ENCODE measurements around the gene CNP.

Gene CNP

GRCh38 chr17:41942626-41943373 lies 23.8 kb upstream of the CNP start:
- DNase-seq (ENCODE audit: low read depth in 2 of 2): no peak

- DNase-seq (ENCODE audit: low read depth in 2 of 2): no peak
Measured at GRCh38 chr17:41943492-41943891, 23.1 kb upstream of the CNP start.

GRCh38 chr17:41944943-41945342 lies 21.7 kb upstream of the CNP start:
- no peak for DNase-seq (ENCODE audit: low read depth in 2 of 2)

- no peak for DNase-seq (ENCODE audit: low read depth in 2 of 2)
Measured at GRCh38 chr17:41948762-41949460, 17.7 kb upstream of the CNP start.

- DNase-seq (ENCODE audit: low read depth in 2 of 2): no peak
Measured at GRCh38 chr17:41956522-41956921, 10.1 kb upstream of the CNP start.

GRCh38 chr17:41957031-41957868 lies 9.3 kb upstream of the CNP start:
- no peak for DNase-seq (ENCODE audit: low read depth in 2 of 2)

GRCh38 chr17:41957869-41958439 lies 8.6 kb upstream of the CNP start:
- no peak for DNase-seq (ENCODE audit: low read depth in 2 of 2)

GRCh38 chr17:41959030-41959335 lies 7.6 kb upstream of the CNP start:
- no peak for DNase-seq (ENCODE audit: low read depth in 2 of 2)

- no peak for DNase-seq (ENCODE audit: low read depth in 2 of 2)
Measured at GRCh38 chr17:41959336-41960095, 7.1 kb upstream of the CNP start.

GRCh38 chr17:41962111-41962510 lies 4.5 kb upstream of the CNP start:
- DNase-seq (ENCODE audit: low read depth in 2 of 2): no peak

- peak; percentile 35 to 48 for DNase-seq (ENCODE audit: low read depth in 2 of 2)
Measured at GRCh38 chr17:41962768-41963434, 3.7 kb upstream of the CNP start.

- DNase-seq (ENCODE audit: low read depth in 2 of 2): peak; percentile 22 to 30
Measured at GRCh38 chr17:41965694-41966462, 717 bp upstream of the CNP start.

GRCh38 chr17:41967141-41967920 lies 736 bp downstream of the CNP start:
- DNase-seq (ENCODE audit: low read depth in 2 of 2): no peak

GRCh38 chr17:41967921-41968578 lies 1.5 kb downstream of the CNP start:
- no peak for DNase-seq (ENCODE audit: low read depth in 2 of 2)

- DNase-seq (ENCODE audit: low read depth in 2 of 2): no peak
Measured at GRCh38 chr17:41968676-41969075, 2.1 kb downstream of the CNP start.

GRCh38 chr17:41970901-41971331 lies 4.3 kb downstream of the CNP start:
- DNase-seq (ENCODE audit: low read depth in 2 of 2): no peak

- DNase-seq (ENCODE audit: low read depth in 2 of 2): no peak
Measured at GRCh38 chr17:41971721-41972523, 5.3 kb downstream of the CNP start.

All from activated CD8-positive, alpha-beta memory T cell treated with anti-CD3 and anti-CD28 coated beads for 4 hours (primary cell).